ENCODE measurements around the gene WRAP73. TPM values are rescaled to one million over a fixed set of nuclear protein-coding genes. Genes with fewer than 3 reads are reported as not detected.

Gene WRAP73
- total RNA-seq, 1 experiment from 2014 or later = 41.2 TPM

- CTCF ChIA-PET = no interaction called here
- H3K27me3 ChIP-seq (replicated peaks; ENCODE audit: insufficient read depth, low read depth, low read length, poor library complexity) = no peaks in the 10 kb centered on the region
- POLR2A ChIA-PET (ENCODE audit: low non-redundant PET) = no interaction called here
- TF ChIP-seq EZH2 (IDR thresholded peaks at IDR 0.05; ENCODE audit: borderline replicate concordance, low read depth, low read length, poor library complexity, severe bottlenecking) = no peak
- TF ChIP-seq, protein P1, sequence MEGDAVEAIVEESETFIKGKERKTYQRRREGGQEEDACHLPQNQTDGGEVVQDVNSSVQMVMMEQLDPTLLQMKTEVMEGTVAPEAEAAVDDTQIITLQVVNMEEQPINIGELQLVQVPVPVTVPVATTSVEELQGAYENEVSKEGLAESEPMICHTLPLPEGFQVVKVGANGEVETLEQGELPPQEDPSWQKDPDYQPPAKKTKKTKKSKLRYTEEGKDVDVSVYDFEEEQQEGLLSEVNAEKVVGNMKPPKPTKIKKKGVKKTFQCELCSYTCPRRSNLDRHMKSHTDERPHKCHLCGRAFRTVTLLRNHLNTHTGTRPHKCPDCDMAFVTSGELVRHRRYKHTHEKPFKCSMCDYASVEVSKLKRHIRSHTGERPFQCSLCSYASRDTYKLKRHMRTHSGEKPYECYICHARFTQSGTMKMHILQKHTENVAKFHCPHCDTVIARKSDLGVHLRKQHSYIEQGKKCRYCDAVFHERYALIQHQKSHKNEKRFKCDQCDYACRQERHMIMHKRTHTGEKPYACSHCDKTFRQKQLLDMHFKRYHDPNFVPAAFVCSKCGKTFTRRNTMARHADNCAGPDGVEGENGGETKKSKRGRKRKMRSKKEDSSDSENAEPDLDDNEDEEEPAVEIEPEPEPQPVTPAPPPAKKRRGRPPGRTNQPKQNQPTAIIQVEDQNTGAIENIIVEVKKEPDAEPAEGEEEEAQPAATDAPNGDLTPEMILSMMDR (conservative IDR thresholded peaks at IDR 0.05; ENCODE audit: low read depth, low read length) = no peak
- no peaks in the 10 kb centered on the region for H3K36me3 ChIP-seq (ENCODE audit: insufficient read depth, low read length, poor library complexity, severe bottlenecking)
- no peak for DNase-seq (ENCODE audit: low spot score)
- H3K27ac ChIP-seq (ENCODE audit: low read depth, low read length, poor library complexity, severe bottlenecking) = no peak overlapping the region
- H3K4me3 ChIP-seq (ENCODE audit: low read depth, low read length, poor library complexity, severe bottlenecking) = no peak overlapping the region
- H3K4me1 ChIP-seq (ENCODE audit: insufficient read depth, low read length, poor library complexity, severe bottlenecking) = peaks cover 6% of the 10 kb centered on the region
- BruUV-seq (replicated peaks) = no TSS peak
- H3K9me3 ChIP-seq (ENCODE audit: low read depth, low read length, poor library complexity, severe bottlenecking) = no peaks in the 10 kb centered on the region
- intact Hi-C loops (cut with micrococcal nuclease; ENCODE audit: unreplicated experiment) = no loop called here
These were observed 53.0 kb downstream of the WRAP73 start for GRCh38 chr1:3596663-3597598.

GRCh38 chr1:3595949-3596348 lies 54.0 kb downstream of the WRAP73 start:
- ChIA-PET POLR2A (ENCODE audit: low non-redundant PET) (no interaction called here), CTCF (no interaction called here)
- Histone ChIP-seq H3K27me3 (replicated peaks; ENCODE audit: insufficient read depth, low read depth, low read length, poor library complexity) (no peaks in the 10 kb centered on the region), H3K27ac (ENCODE audit: low read depth, low read length, poor library complexity, severe bottlenecking) (no peak overlapping the region), H3K4me1 (ENCODE audit: insufficient read depth, low read length, poor library complexity, severe bottlenecking) (peaks cover 6% of the 10 kb centered on the region), H3K9me3 (ENCODE audit: low read depth, low read length, poor library complexity, severe bottlenecking) (no peaks in the 10 kb centered on the region), H3K36me3 (ENCODE audit: insufficient read depth, low read length, poor library complexity, severe bottlenecking) (no peaks in the 10 kb centered on the region), H3K4me3 (ENCODE audit: low read depth, low read length, poor library complexity, severe bottlenecking) (no peak overlapping the region)
- intact Hi-C loops (cut with micrococcal nuclease; ENCODE audit: unreplicated experiment) = no loop called here
- TF ChIP-seq EZH2 (IDR thresholded peaks at IDR 0.05; ENCODE audit: borderline replicate concordance, low read depth, low read length, poor library complexity, severe bottlenecking) = no peak
- TF ChIP-seq, protein P1 (conservative IDR thresholded peaks at IDR 0.05; ENCODE audit: low read depth, low read length) = no peak
- BruUV-seq (replicated peaks) = no TSS peak
- DNase-seq (ENCODE audit: low spot score) = no peak

DNA sequence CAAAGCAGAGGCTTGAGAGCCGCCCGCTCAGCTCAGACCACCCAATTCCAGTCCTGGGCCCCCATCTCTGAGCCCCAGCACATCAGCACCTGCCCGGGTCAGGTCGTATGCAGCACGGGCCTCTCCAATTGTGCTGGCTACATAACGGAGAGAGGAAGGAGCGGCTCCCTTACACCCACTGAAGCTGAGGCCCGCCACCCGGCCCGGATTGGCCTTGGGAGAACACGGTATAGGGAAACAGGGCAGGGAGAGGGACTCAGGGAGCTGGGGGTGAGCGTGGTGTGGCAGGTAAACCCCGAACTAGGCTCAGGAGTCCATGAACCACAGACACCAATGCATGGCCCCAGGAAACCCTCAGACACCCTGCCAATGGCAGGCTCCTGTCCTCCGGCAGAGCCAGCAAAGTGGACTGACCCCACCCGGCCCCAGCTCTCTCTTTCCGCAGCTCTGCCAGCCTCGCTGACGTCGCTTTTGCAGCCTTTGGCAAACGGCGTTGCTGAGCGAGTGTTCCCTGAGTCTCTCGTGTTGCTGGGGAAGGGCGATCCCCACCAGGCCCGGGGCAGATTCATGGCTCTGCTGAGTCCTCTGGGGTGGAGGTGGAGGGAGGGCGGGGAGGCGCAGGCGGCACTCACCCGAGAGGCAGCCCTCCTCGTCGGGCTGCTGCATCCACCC lies 55.1 kb downstream of the WRAP73 start:
- H3K27me3 ChIP-seq (replicated peaks; ENCODE audit: insufficient read depth, low read depth, low read length, poor library complexity) = no peaks in the 10 kb centered on the region
- intact Hi-C loops (cut with micrococcal nuclease; ENCODE audit: unreplicated experiment) = no loop called here
- ChIA-PET CTCF (no interaction called here), POLR2A (ENCODE audit: low non-redundant PET) (no interaction called here)
- no peak for DNase-seq (ENCODE audit: low spot score)
- no peak overlapping the region for H3K4me3 ChIP-seq (ENCODE audit: low read depth, low read length, poor library complexity, severe bottlenecking)
- no peaks in the 10 kb centered on the region for H3K9me3 ChIP-seq (ENCODE audit: low read depth, low read length, poor library complexity, severe bottlenecking)
- H3K36me3 ChIP-seq (ENCODE audit: insufficient read depth, low read length, poor library complexity, severe bottlenecking) = no peaks in the 10 kb centered on the region
- no peak overlapping the region for H3K27ac ChIP-seq (ENCODE audit: low read depth, low read length, poor library complexity, severe bottlenecking)
- BruUV-seq (replicated peaks) = no TSS peak
- TF ChIP-seq, protein P1 (conservative IDR thresholded peaks at IDR 0.05; ENCODE audit: low read depth, low read length) = no peak
- TF ChIP-seq EZH2 (IDR thresholded peaks at IDR 0.05; ENCODE audit: borderline replicate concordance, low read depth, low read length, poor library complexity, severe bottlenecking) = no peak
- peaks cover 6% of the 10 kb centered on the region for H3K4me1 ChIP-seq (ENCODE audit: insufficient read depth, low read length, poor library complexity, severe bottlenecking)
